Measurements from ENCODE around the gene MAPT.

DNA sequence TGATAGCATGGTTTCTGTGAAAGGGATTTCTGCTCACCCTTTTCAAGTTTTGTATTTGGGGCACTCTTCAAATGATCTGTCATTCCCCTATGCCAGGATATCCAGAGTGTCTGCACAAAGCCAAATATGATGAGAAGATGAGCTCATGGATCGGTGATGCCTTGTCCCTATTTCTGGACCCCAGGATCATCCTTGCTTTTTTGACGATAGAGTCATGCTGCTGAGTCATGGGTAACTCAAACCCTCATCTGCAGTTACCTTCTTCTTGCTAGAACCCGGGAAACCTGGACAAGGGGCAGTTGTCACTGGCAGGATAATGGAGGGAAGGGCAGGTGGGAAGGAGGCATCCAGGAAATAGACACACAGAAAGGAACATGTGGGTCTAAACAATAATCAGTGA is 17.8 kb upstream of the MAPT start:
- TF ChIP-seq, protein P1, sequence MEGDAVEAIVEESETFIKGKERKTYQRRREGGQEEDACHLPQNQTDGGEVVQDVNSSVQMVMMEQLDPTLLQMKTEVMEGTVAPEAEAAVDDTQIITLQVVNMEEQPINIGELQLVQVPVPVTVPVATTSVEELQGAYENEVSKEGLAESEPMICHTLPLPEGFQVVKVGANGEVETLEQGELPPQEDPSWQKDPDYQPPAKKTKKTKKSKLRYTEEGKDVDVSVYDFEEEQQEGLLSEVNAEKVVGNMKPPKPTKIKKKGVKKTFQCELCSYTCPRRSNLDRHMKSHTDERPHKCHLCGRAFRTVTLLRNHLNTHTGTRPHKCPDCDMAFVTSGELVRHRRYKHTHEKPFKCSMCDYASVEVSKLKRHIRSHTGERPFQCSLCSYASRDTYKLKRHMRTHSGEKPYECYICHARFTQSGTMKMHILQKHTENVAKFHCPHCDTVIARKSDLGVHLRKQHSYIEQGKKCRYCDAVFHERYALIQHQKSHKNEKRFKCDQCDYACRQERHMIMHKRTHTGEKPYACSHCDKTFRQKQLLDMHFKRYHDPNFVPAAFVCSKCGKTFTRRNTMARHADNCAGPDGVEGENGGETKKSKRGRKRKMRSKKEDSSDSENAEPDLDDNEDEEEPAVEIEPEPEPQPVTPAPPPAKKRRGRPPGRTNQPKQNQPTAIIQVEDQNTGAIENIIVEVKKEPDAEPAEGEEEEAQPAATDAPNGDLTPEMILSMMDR (IDR thresholded peaks at IDR 0.05) = no peak
- TF ChIP-seq POLR2A (IDR thresholded peaks at IDR 0.05) = no peak
- TF ChIP-seq POLR2AphosphoS5 (IDR thresholded peaks at IDR 0.05) = no peak
